Activated gamma-delta T cell treated with anti-CD3 and anti-CD28 coated beads, Interleukin-2, amount 50 U/mL, for 16 hours (primary cell): ENCODE results near the gene CLPTM1L.
"Not testable (repeated sequence)": the region's sequence is repeated elsewhere in the genome, so short reads cannot be mapped to it uniquely, and the experiment has no call there.

Experiments used
- DNase-seq: peaks from one replicate; pipeline ENCODE4 v3.0.0-alpha.2; 2020; ENCODE audit warnings: low read depth

CLPTM1L gene

GRCh38 chr5:1339818-1340210 lies 5.1 kb downstream of the CLPTM1L start:
- DNase-seq, result not testable (repeated sequence)

GRCh38 chr5:1339139-1339817 lies 5.6 kb downstream of the CLPTM1L start:
- DNase-seq, result not testable (repeated sequence)

GRCh38 chr5:1338506-1339070 lies 6.3 kb downstream of the CLPTM1L start:
- no peak for DNase-seq

GRCh38 chr5:1338196-1338490 lies 6.8 kb downstream of the CLPTM1L start:
- DNase-seq, result no peak

GRCh38 chr5:1337489-1338195 lies 7.3 kb downstream of the CLPTM1L start:
- DNase-seq, result no peak

GRCh38 chr5:1336749-1337488 lies 8.0 kb downstream of the CLPTM1L start:
- no peak for DNase-seq

GRCh38 chr5:1336106-1336561 lies 8.8 kb downstream of the CLPTM1L start:
- no peak for DNase-seq

GRCh38 chr5:1335540-1336095 lies 9.3 kb downstream of the CLPTM1L start:
- no peak for DNase-seq

GRCh38 chr5:1334831-1335539 lies 9.9 kb downstream of the CLPTM1L start:
- DNase-seq, result no peak

- DNase-seq, result no peak
Measured at GRCh38 chr5:1333986-1334385, 10.9 kb downstream of the CLPTM1L start.

- DNase-seq, result not testable (repeated sequence)
Measured at GRCh38 chr5:1333286-1333685, 11.6 kb downstream of the CLPTM1L start.

GRCh38 chr5:1332461-1333001 lies 12.4 kb downstream of the CLPTM1L start:
- DNase-seq, result no peak

- DNase-seq, result no peak
Measured at GRCh38 chr5:1331861-1332405, 13.0 kb downstream of the CLPTM1L start.

GRCh38 chr5:1330847-1331831 lies 13.8 kb downstream of the CLPTM1L start:
- no peak for DNase-seq

GRCh38 chr5:1330146-1330846 lies 14.6 kb downstream of the CLPTM1L start:
- no peak for DNase-seq

GRCh38 chr5:1329111-1329579 lies 15.8 kb downstream of the CLPTM1L start:
- DNase-seq, result no peak

GRCh38 chr5:1328237-1329110 lies 16.4 kb downstream of the CLPTM1L start:
- not testable (repeated sequence) for DNase-seq
